Astrocyte (in vitro differentiated cells and primary cell): Measurements from ENCODE around the gene PARD3B. TPM values are rescaled to one million over a fixed set of nuclear protein-coding genes. Genes with fewer than 3 reads are reported as not detected.

Source experiments
- DNase-seq: peaks from one replicate; pipeline ENCODE4 v3.0.0-alpha.2; 2010; ENCODE audit warnings: low read depth
- FAIRE-seq: peaks from 2 replicates; lab custom pipeline; 2011; peaks lifted over from hg19 to GRCh38; lab: Jason Lieb, UNC
- H2AFZ ChIP-seq: 2 replicates; pipeline ENCODE4 v1.6.0; 2012; ENCODE audit warnings: low read depth, low read length, inconsistent platforms
- H3K27ac ChIP-seq: 2 replicates; pipeline ENCODE4 v1.5.1; 2011; ENCODE audit warnings: low read depth, low read length, inconsistent platforms
- H3K27me3 ChIP-seq: 2 replicates; pipeline ENCODE4 v1.6.0; 2011; ENCODE audit warnings: low read length, inconsistent platforms; ENCODE audit not compliant: insufficient read depth
- H3K36me3 ChIP-seq: 2 replicates; pipeline ENCODE4 v1.5.1; 2011; ENCODE audit warnings: low read length, inconsistent platforms; ENCODE audit not compliant: insufficient read depth
- H3K4me1 ChIP-seq: 2 replicates; pipeline ENCODE4 v1.5.1; 2011; ENCODE audit warnings: low read length, inconsistent platforms; ENCODE audit not compliant: insufficient read depth
- H3K4me2 ChIP-seq: 2 replicates; pipeline ENCODE4 v1.6.0; 2012; ENCODE audit warnings: low read length, inconsistent platforms
- H3K4me3 ChIP-seq: 2 replicates; pipeline ENCODE4 v1.5.1; 2011; ENCODE audit warnings: low read depth, mild to moderate bottlenecking, low read length, inconsistent platforms; ENCODE audit not compliant: insufficient read depth
- H3K79me2 ChIP-seq: 2 replicates; pipeline ENCODE4 v1.6.0; 2012; ENCODE audit warnings: mild to moderate bottlenecking, low read length, inconsistent platforms; ENCODE audit not compliant: insufficient read depth
- H3K9ac ChIP-seq: 2 replicates; pipeline ENCODE4 v1.6.0; 2012; ENCODE audit warnings: mild to moderate bottlenecking, low read length, inconsistent platforms
- H3K9me3 ChIP-seq: 2 replicates; pipeline ENCODE4 v1.5.1; 2012; ENCODE audit warnings: low read depth, mild to moderate bottlenecking, low read length, inconsistent platforms; ENCODE audit not compliant: insufficient read depth
- H4K20me1 ChIP-seq: 2 replicates; pipeline ENCODE4 v1.6.0; 2012; ENCODE audit warnings: low read length, inconsistent platforms; ENCODE audit not compliant: insufficient read depth
- H3K27ac Mint-ChIP-seq: one replicate; pipeline ENCODE4 v1.8.0; 2021; ENCODE audit warnings: mild to moderate bottlenecking, mixed read lengths; ENCODE audit not compliant: unreplicated experiment
- H3K27me3 Mint-ChIP-seq: one replicate; pipeline ENCODE4 v1.8.0; 2021; ENCODE audit warnings: low read depth, mixed read lengths; ENCODE audit not compliant: unreplicated experiment
- H3K36me3 Mint-ChIP-seq: one replicate; pipeline ENCODE4 v1.8.0; 2021; ENCODE audit warnings: low read depth, mixed read lengths; ENCODE audit not compliant: unreplicated experiment
- H3K4me1 Mint-ChIP-seq: one replicate; pipeline ENCODE4 v1.8.0; 2021; ENCODE audit warnings: low read depth, mixed read lengths; ENCODE audit not compliant: unreplicated experiment
- H3K4me3 Mint-ChIP-seq: one replicate; pipeline ENCODE4 v1.8.0; 2021; ENCODE audit warnings: mild to moderate bottlenecking, moderate library complexity, mixed read lengths; ENCODE audit not compliant: unreplicated experiment
- H3K9me3 Mint-ChIP-seq: one replicate; pipeline ENCODE4 v1.8.0; 2021; ENCODE audit warnings: mild to moderate bottlenecking, mixed read lengths; ENCODE audit not compliant: unreplicated experiment
- EZH2 ChIP-seq: IDR thresholded peaks from 2 replicates; pipeline ENCODE4 v1.6.1; 2012; ENCODE audit warnings: mild to moderate bottlenecking, low read length, inconsistent platforms; ENCODE audit not compliant: insufficient read depth
- total RNA-seq: library from RNA; stranded (reverse); gene quantifications from 2 replicates; pipeline ENCODE4 v1.2.1, GENCODE V29; 2021
- TF ChIP-seq, protein P1 (sequence below): IDR thresholded peaks from 2 replicates; pipeline ENCODE4 v1.5.1; 2011; ENCODE audit warnings: low read depth, mild to moderate bottlenecking, inconsistent platforms, low read length, moderate library complexity; ENCODE audit not compliant: insufficient read depth

Gene PARD3B
- total RNA-seq, 1 donor from 2014 or later: 6.5 TPM

DNA sequence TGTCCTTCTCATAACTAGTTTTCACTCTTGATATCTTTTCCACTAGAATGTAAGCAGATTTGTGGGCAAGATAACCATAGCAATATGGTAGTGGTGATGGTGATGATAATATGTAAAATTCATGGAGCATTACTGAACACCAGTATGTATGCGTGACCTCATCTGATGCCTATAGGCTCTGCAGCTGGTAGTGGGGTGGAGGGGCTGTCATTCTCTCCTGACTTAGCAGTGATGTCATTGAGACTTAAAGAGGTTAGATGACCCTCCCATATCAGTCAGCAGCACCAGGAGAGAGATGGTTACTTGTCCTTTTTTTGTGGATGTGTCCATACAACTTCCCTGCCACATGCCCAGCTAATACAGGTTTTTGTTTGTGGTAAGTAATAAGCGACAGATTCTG, 27.9 kb downstream of the PARD3B start:
- TF ChIP-seq, protein P1, sequence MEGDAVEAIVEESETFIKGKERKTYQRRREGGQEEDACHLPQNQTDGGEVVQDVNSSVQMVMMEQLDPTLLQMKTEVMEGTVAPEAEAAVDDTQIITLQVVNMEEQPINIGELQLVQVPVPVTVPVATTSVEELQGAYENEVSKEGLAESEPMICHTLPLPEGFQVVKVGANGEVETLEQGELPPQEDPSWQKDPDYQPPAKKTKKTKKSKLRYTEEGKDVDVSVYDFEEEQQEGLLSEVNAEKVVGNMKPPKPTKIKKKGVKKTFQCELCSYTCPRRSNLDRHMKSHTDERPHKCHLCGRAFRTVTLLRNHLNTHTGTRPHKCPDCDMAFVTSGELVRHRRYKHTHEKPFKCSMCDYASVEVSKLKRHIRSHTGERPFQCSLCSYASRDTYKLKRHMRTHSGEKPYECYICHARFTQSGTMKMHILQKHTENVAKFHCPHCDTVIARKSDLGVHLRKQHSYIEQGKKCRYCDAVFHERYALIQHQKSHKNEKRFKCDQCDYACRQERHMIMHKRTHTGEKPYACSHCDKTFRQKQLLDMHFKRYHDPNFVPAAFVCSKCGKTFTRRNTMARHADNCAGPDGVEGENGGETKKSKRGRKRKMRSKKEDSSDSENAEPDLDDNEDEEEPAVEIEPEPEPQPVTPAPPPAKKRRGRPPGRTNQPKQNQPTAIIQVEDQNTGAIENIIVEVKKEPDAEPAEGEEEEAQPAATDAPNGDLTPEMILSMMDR: no peak
- no peak for TF ChIP-seq EZH2
- no peak overlapping the region for H3K9ac ChIP-seq
- Mint-ChIP-seq H3K9me3 (no peaks in the 10 kb centered on the region), H3K36me3 (no peaks in the 10 kb centered on the region), H3K4me3 (no peak overlapping the region), H3K27me3 (no peaks in the 10 kb centered on the region), H3K4me1 (peaks cover 3% of the 10 kb centered on the region), H3K27ac (no peak overlapping the region)
- H3K27me3 ChIP-seq: no peaks in the 10 kb centered on the region
- H4K20me1 ChIP-seq: no peaks in the 10 kb centered on the region
- no peak overlapping the region for H3K27ac ChIP-seq
- no peak overlapping the region for H3K4me2 ChIP-seq
- H3K4me3 ChIP-seq: no peak overlapping the region
- no peaks in the 10 kb centered on the region for H3K4me1 ChIP-seq
- no peaks in the 10 kb centered on the region for H3K36me3 ChIP-seq
- H3K79me2 ChIP-seq: no peaks in the 10 kb centered on the region
- FAIRE-seq (no peak), DNase-seq (no peak)
- H3K9me3 ChIP-seq: no peaks in the 10 kb centered on the region
- no peak overlapping the region for H2AFZ ChIP-seq

DNA sequence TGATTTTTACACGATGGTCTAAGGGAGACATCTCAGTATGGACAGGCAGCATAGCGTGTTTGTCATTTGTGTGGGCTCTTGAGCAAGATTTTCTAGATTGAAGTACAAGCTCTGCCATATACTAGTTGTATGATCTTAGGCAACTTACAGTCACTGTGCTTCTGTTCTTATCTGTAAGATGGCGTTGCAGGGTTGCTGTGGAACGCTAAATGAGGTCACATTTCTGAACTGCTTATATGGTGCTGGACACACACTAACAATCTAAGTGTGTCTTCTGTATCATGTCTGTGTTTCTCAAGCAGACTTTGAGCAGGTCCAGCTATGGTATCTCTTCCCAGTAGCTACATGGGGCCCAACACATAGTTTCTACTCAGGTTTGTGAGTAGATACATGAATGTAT, 29.2 kb downstream of the PARD3B start:
- no peaks in the 10 kb centered on the region for H3K9me3 Mint-ChIP-seq
- Histone ChIP-seq H3K9ac (no peak overlapping the region), H3K36me3 (no peaks in the 10 kb centered on the region), H3K4me1 (no peaks in the 10 kb centered on the region), H2AFZ (no peak overlapping the region), H3K27ac (no peak overlapping the region), H3K79me2 (no peaks in the 10 kb centered on the region), H3K9me3 (no peaks in the 10 kb centered on the region), H4K20me1 (no peaks in the 10 kb centered on the region), H3K4me2 (no peak overlapping the region), H3K4me3 (no peak overlapping the region), H3K27me3 (no peaks in the 10 kb centered on the region)
- H3K36me3 Mint-ChIP-seq: no peaks in the 10 kb centered on the region
- H3K27me3 Mint-ChIP-seq: no peaks in the 10 kb centered on the region
- FAIRE-seq: no peak
- H3K4me1 Mint-ChIP-seq: peaks cover 3% of the 10 kb centered on the region
- H3K27ac Mint-ChIP-seq: no peak overlapping the region
- TF ChIP-seq, protein P1: no peak
- TF ChIP-seq EZH2: no peak
- H3K4me3 Mint-ChIP-seq: no peak overlapping the region
- no peak for DNase-seq

DNA sequence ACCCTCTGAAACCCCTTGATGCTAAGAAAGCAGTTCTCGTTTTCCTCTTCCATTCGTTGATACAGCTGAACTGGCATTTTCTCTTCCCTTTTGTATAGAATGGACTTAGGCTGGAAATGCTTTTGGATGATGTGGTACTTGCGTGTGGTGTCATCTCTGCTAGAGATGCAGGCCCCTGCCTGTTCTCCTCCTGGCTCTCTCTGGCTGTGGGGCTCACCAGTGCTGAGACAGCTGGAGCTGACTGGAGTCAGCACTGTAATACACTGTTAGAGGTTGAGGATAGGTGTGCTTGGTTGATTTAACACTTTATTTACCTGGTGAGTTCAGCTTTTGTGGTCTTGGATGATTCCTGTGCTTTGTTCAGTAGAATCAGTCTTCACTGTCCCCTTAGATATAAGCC, 30.2 kb downstream of the PARD3B start:
- no peak for TF ChIP-seq EZH2
- TF ChIP-seq, protein P1: no peak
- Histone ChIP-seq H3K4me2 (no peak overlapping the region), H3K79me2 (no peaks in the 10 kb centered on the region), H4K20me1 (no peaks in the 10 kb centered on the region), H3K4me3 (no peak overlapping the region), H3K4me1 (no peaks in the 10 kb centered on the region), H3K9ac (no peak overlapping the region), H3K36me3 (no peaks in the 10 kb centered on the region), H3K27ac (no peak overlapping the region), H3K9me3 (no peaks in the 10 kb centered on the region), H3K27me3 (no peaks in the 10 kb centered on the region), H2AFZ (no peak overlapping the region)
- Mint-ChIP-seq H3K4me3 (no peak overlapping the region), H3K36me3 (no peaks in the 10 kb centered on the region), H3K9me3 (no peaks in the 10 kb centered on the region), H3K27ac (no peak overlapping the region), H3K27me3 (no peaks in the 10 kb centered on the region), H3K4me1 (peaks cover 3% of the 10 kb centered on the region)
- FAIRE-seq (no peak), DNase-seq (no peak)
